Measurements from ENCODE around the gene FNBP1L. TPM values are rescaled to one million over a fixed set of nuclear protein-coding genes. Genes with fewer than 3 reads are reported as not detected.

FNBP1L gene
- total and polyA plus RNA-seq, 9 of the 15 experiments (the other 6 are each of a cell fraction or from before 2014, with no cell fraction given), result 1.4 to 6.9 (median 5.9) TPM

GRCh38 chr1:93419344-93419743 lies 28.6 kb upstream of the FNBP1L start:
- ATAC-seq (no peak), FAIRE-seq (no peak), DNase-seq (ENCODE audit: extremely low read depth in 1 of 4, low spot score in 3 of 4) (no peak)
- intact Hi-C loops (cut with micrococcal nuclease) (no loop called here), in situ Hi-C loops (cut with MboI) (no loop called here)
- Histone ChIP-seq H3K4me1 (replicated peaks in 1 of 2; ENCODE audit: control insufficient read depth in 2 of 2, insufficient read depth in 2 of 2, low read length in 2 of 2) (no peaks in the 10 kb centered on the region), H3K36me3 (ENCODE audit: control insufficient read depth, insufficient read depth, low read length) (no peaks in the 10 kb centered on the region), H3K27ac (ENCODE audit: extremely low read depth, low read depth, low read length) (no peak overlapping the region), H4K20me1 (replicated peaks; ENCODE audit: control insufficient read depth, insufficient read depth, low read length) (no peaks in the 10 kb centered on the region), H3K9me1 (ENCODE audit: control insufficient read depth, insufficient read depth, low read length) (no peaks in the 10 kb centered on the region), H3K4me3 (no peak overlapping the region), H3K4me2 (ENCODE audit: insufficient read depth, low read length) (no peak overlapping the region), H3K27me3 (ENCODE audit: control insufficient read depth in 2 of 2, insufficient read depth in 2 of 2, low read length in 2 of 2) (peaks cover 0 to 4% of the 10 kb centered on the region in 2 experiments; a peak in 1 of 5 replicates), H2AFZ (ENCODE audit: low read depth, low read length) (no peak overlapping the region), H3K79me2 (ENCODE audit: control insufficient read depth, insufficient read depth, low read length) (no peaks in the 10 kb centered on the region), H3K9me3 (replicated peaks; ENCODE audit: control insufficient read depth, insufficient read depth, low read depth, low read length) (no peaks in the 10 kb centered on the region), H3K9ac (ENCODE audit: insufficient read depth in 1 of 2, low read depth in 2 of 2, low read length in 2 of 2) (no peak overlapping the region)
- 5% methylated on average over 2 of the region's 2 CpGs for WGBS (ENCODE audit: insufficient coverage, low coverage, missing lambda C conversion rate)
- POLR2A ChIA-PET, result no interaction called here
- no TSS peak for BruUV-seq (replicated peaks)
- CTCF ChIA-PET (ENCODE audit: low intra/inter-chr PET ratio), result no interaction called here
- TF ChIP-seq U2AF1 (optimal IDR thresholded peaks at IDR 0.05; ENCODE audit: low read depth, low read length) (no peak), USF2 (CRISPR knock-in tag; IDR thresholded peaks at IDR 0.05) (peak; percentile 54), MEF2A (IDR thresholded peaks at IDR 0.05; ENCODE audit: control insufficient read depth, low read depth, low read length) (no peak), CHD4 (IDR thresholded peaks at IDR 0.05; ENCODE audit: insufficient read depth, insufficient replicate concordance, low read depth, low read length, poor library complexity, severe bottlenecking) (no peak), ILF3 (IDR thresholded peaks at IDR 0.05; ENCODE audit: borderline replicate concordance) (no peak)

- Histone ChIP-seq H3K4me2 (ENCODE audit: insufficient read depth, low read length) (no peak overlapping the region), H3K9ac (ENCODE audit: insufficient read depth in 1 of 2, low read depth in 2 of 2, low read length in 2 of 2) (no peak overlapping the region), H2AFZ (ENCODE audit: low read depth, low read length) (no peak overlapping the region), H3K27ac (ENCODE audit: extremely low read depth, low read depth, low read length) (no peak overlapping the region), H3K4me3 (no peak overlapping the region), H3K4me1 (replicated peaks in 1 of 2; ENCODE audit: control insufficient read depth in 2 of 2, insufficient read depth in 2 of 2, low read length in 2 of 2) (no peaks in the 10 kb centered on the region), H4K20me1 (replicated peaks; ENCODE audit: control insufficient read depth, insufficient read depth, low read length) (no peaks in the 10 kb centered on the region), H3K9me3 (replicated peaks; ENCODE audit: control insufficient read depth, insufficient read depth, low read depth, low read length) (no peaks in the 10 kb centered on the region), H3K9me1 (ENCODE audit: control insufficient read depth, insufficient read depth, low read length) (no peaks in the 10 kb centered on the region), H3K27me3 (ENCODE audit: control insufficient read depth in 2 of 2, insufficient read depth in 2 of 2, low read length in 2 of 2) (peaks cover 0 to 4% of the 10 kb centered on the region in 2 experiments; a peak in 1 of 5 replicates), H3K36me3 (ENCODE audit: control insufficient read depth, insufficient read depth, low read length) (no peaks in the 10 kb centered on the region), H3K79me2 (ENCODE audit: control insufficient read depth, insufficient read depth, low read length) (no peaks in the 10 kb centered on the region)
- in situ Hi-C loops (cut with MboI) (no loop called here), intact Hi-C loops (cut with micrococcal nuclease) (no loop called here)
- no peak for ATAC-seq
- WGBS (ENCODE audit: insufficient coverage, low coverage, missing lambda C conversion rate), result 35% methylated on average over 2 of the region's 2 CpGs
- no peak for DNase-seq (ENCODE audit: extremely low read depth in 1 of 4, low spot score in 3 of 4)
- FAIRE-seq, result no peak
- ChIA-PET CTCF (ENCODE audit: low intra/inter-chr PET ratio) (no interaction called here), POLR2A (no interaction called here)
- no TSS peak for BruUV-seq (replicated peaks)
- TF ChIP-seq, protein P1, sequence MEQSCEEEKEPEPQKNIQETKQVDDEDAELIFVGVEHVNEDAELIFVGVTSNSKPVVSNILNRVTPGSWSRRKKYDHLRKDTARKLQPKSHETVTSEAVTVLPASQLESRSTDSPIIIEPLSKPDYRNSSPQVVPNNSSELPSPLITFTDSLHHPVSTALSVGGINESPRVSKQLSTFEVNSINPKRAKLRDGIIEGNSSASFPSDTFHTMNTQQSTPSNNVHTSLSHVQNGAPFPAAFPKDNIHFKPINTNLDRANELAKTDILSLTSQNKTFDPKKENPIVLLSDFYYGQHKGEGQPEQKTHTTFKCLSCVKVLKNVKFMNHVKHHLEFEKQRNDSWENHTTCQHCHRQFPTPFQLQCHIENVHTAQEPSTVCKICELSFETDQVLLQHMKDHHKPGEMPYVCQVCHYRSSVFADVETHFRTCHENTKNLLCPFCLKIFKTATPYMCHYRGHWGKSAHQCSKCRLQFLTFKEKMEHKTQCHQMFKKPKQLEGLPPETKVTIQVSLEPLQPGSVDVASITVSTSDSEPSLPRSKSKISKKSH (CRISPR knock-in tag; IDR thresholded peaks at IDR 0.05), result no peak
- no peak for TF ChIP-seq TEAD1 (CRISPR knock-in tag; IDR thresholded peaks at IDR 0.05)
- no peak for TF ChIP-seq ZNF12 (CRISPR knock-in tag; IDR thresholded peaks at IDR 0.05)
- TF ChIP-seq ZSCAN32 (CRISPR knock-in tag; IDR thresholded peaks at IDR 0.05), result no peak
- TF ChIP-seq, protein P2, sequence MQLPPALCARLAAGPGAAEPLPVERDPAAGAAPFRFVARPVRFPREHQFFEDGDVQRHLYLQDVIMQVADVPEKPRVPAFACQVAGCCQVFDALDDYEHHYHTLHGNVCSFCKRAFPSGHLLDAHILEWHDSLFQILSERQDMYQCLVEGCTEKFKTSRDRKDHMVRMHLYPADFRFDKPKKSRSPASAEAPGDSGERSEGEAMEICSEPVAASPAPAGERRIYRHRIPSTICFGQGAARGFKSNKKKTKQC (CRISPR knock-in tag; IDR thresholded peaks at IDR 0.05), result no peak
- no peak for TF ChIP-seq KDM4B (IDR thresholded peaks at IDR 0.05; ENCODE audit: borderline replicate concordance in 2 of 2, low read depth in 1 of 2)
These were observed 27.5 kb upstream of the FNBP1L start for GRCh38 chr1:93420400-93420799.
